NOMO-1 treated with DMSO at 0.1 percent for 48 hours (cell line): ENCODE results near the gene NAA16.
"Not testable (repeated sequence)": the region's sequence is repeated elsewhere in the genome, so short reads cannot be mapped to it uniquely, and the experiment has no call there.

Experiments used
- DNase-seq: peaks from one replicate; lab custom pipeline; 2025; ENCODE audit not compliant: unreplicated experiment; lab: John Stamatoyannopoulos, UW

NAA16 gene

GRCh38 chr13:41403983-41404382 lies 92.9 kb downstream of the NAA16 start:
- no peak for DNase-seq

DNA sequence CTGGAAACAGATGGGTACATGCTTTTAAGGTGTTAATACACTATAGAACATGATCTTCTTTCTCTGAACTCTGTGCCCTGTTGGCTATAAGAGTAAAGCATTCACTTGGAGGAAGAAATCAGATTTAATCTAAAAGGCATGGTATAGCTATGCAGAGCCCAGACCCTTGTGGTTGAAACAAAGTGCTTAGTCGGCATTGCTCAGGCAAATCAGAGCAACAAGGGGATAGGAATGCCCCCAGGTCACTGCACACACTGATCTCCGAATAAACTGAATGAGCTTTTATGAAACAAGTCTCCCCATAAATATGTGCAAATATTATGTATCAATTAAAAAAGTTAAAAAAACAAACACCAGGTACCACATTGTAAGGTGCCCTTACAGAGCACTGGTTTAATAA lies 94.3 kb downstream of the NAA16 start:
- DNase-seq: no peak

DNA sequence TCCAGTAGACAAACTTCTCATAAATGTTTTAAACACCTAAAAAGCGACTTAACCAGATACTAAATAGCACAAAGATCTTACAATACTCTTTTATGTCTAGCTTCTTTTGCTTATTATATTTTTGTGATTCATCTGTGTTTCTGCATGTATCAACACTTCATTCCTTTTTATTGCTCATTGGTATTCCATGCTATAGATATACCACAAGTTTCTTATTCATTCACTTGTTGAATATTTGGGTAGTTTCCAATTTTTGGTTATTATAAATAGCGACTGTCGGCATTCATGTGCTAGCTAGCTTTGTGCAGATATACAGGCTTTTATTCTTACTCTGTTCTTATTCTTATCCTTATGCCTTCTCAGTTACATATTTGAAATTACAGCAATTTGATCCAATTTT lies 96.3 kb downstream of the NAA16 start:
- DNase-seq: no peak

GRCh38 chr13:41408121-41408520 lies 97.1 kb downstream of the NAA16 start:
- no peak for DNase-seq

DNA sequence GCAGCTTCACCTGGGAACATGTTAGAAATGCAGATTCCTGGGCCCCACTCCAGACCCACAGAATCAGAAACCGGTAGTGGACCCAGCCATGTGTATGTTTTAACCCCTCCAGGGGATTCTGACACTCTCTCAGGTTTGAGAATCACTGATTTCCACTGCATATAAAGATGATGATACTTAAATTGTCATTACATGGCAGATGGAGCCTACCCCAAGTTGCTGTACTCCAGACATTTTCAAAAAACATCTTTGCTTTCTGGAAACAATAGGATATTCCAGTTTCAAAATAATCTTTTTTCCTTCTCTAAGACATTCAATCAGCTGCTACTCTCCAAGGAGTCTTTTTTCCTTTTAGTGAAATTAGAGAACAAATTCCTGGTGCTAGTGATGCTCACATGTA lies 97.7 kb downstream of the NAA16 start:
- DNase-seq: no peak

DNA sequence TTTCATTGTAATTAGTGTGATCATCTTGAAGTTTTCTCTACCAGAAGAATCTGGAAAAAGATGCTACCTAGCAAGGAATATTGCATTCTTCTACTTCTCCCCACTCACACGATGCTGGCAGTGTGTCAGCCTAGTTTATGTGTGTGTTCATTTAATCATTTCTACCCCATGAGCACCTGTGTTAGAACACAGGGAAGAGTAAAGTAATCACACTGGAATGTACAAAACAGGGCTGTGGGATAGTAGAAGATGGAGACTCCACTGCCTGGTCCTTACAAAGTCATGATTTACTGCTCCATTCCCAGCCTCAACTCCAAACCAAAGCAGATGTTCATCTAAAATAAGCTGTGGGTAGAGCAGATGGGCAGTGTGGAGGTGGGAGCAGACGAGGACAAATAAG lies 98.5 kb downstream of the NAA16 start:
- no peak for DNase-seq

- DNase-seq: no peak
Observed at GRCh38 chr13:41411060-41411459, 100.0 kb downstream of the NAA16 start.

- no peak for DNase-seq
Observed at GRCh38 chr13:41411522-41411921, 100.5 kb downstream of the NAA16 start.

- DNase-seq: no peak
Observed at GRCh38 chr13:41413872-41414271, 102.8 kb downstream of the NAA16 start.

DNA sequence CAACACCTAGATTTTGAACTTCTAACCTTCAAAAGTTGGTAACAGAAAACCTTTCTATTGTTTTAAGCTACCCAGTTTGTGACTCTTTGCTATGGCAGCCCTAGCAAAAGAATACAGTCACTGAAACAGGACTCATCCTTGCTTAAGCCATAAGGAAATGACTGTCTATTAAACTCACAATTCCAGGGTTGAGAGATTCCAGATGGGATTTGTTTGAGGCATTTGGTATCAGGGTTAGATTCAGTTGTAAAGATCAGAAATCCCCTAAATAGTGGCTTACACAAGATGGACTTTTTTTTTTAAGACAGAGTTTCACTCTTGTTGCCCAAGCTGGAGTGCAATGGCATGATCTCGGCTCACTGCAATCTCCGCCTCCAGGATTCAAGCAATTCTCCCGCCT lies 105.2 kb downstream of the NAA16 start:
- DNase-seq: no peak

GRCh38 chr13:41418027-41418426 lies 107.0 kb downstream of the NAA16 start:
- DNase-seq: no peak

GRCh38 chr13:41418731-41419130 lies 107.7 kb downstream of the NAA16 start:
- DNase-seq: no peak

- no peak for DNase-seq
Observed at GRCh38 chr13:41419206-41419605, 108.1 kb downstream of the NAA16 start.

DNA sequence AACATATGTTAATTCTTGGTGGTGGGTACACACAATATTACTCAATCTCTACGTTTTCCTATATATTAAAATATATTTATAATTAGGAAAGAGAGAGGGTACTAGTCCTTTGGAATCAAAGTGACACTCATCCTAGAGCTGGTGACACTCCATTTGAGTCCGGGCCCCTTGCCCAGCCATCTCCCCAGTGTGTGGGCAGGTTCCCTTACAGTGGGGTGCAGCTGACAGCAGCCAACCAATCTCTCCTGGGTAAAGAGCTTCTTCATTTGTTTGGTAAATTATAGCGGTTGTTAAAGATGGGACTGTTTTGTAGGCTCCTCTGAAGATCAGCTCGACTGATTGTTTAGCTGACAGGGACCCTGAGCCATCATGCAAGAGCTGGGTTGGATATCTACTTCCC lies 109.1 kb downstream of the NAA16 start:
- DNase-seq: no peak

DNA sequence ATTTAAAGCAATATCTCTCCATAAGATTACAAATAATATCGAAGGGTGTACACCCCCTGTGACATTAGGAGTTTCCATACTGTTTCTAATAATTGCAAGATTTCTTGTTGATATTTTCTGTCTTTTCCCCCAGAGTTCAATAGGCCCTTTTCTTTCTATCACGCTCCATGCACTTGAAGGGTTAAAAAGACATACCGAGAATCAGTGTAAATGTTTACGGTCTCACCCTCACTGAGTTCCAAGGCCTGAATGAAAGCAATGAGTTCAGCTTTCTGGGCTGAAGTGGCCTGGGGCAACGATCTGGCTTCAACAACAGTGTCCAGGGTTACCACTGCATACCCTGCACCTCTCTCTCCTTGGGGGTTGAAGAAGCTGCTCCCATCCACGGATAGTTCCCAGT lies 110.3 kb downstream of the NAA16 start:
- DNase-seq: not testable (repeated sequence)

DNA sequence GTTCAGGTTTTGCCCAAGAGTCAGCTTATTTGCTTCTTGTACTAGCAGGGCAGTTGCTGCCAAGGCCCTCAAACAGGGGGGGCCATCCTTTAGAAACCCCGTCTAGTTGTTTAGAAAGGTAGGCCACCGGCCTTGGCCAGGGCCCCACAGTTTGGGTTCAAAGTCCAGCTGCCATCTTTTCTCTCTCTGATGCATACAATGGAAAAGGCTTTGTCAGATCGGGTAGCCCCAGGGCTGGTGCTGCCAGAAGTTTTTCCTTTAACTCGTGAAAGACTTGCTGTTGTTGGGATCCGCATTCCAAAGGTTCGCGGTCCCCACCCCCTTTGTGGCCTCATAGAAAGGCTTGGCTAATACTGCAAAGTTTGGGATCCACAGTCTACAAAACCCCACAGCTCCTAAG lies 110.9 kb downstream of the NAA16 start:
- DNase-seq: not testable (repeated sequence)

- DNase-seq: not testable (repeated sequence)
Observed at GRCh38 chr13:41423259-41423658, 112.2 kb downstream of the NAA16 start.

DNA sequence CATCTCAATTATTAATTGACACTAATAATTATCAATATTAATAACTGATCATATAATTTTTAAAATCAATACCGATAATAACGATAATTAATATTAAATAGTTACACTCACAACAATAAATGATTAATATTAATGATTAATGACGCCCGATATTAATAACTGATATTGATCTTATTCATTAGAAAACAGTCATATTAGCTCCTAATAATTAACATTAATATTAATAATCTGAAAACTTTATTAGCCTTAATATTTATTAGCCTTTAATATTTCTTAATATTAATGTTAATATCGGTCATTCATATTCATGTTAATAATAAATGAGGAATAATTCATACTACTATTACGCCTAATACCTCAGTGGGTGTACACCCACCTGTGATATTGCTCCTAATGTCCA lies 113.6 kb downstream of the NAA16 start:
- DNase-seq: not testable (repeated sequence)

GRCh38 chr13:41426047-41426446 lies 115.0 kb downstream of the NAA16 start:
- DNase-seq: no peak
